AG09319 (cell line): Measurements from ENCODE around the gene CFAP221.

Experiments used
- DNase-seq: peaks from one replicate; pipeline ENCODE4 v3.0.0-alpha.2; 2010; ENCODE audit warnings: low read depth; ENCODE audit errors: extremely low read depth
- TF ChIP-seq, protein P1 (sequence below): IDR thresholded peaks from 2 replicates; pipeline ENCODE4 v1.5.1; 2011; ENCODE audit warnings: low read depth, mild to moderate bottlenecking, inconsistent platforms, low read length, moderate library complexity

CFAP221 gene

DNA sequence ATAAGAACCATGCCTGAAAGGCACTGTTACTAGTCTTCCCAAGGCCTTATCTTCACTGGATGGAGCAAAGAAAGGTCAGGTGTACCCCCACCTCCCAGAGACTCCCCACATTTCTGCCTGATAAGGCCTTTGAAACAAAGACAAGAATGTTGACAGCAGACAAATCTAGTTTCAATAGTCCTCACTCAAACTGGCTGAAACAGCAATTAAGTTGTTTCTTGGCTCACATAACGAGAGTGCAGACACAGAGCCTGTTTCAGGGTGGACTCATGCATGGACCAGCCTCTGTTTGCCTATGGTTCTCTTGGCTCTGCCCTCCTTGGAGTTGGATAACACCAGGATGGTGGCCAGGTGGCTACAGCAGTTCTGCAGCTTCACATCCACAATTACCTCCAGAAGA lies 7.5 kb upstream of the CFAP221 start:
- DNase-seq, result no peak
- TF ChIP-seq, protein P1, sequence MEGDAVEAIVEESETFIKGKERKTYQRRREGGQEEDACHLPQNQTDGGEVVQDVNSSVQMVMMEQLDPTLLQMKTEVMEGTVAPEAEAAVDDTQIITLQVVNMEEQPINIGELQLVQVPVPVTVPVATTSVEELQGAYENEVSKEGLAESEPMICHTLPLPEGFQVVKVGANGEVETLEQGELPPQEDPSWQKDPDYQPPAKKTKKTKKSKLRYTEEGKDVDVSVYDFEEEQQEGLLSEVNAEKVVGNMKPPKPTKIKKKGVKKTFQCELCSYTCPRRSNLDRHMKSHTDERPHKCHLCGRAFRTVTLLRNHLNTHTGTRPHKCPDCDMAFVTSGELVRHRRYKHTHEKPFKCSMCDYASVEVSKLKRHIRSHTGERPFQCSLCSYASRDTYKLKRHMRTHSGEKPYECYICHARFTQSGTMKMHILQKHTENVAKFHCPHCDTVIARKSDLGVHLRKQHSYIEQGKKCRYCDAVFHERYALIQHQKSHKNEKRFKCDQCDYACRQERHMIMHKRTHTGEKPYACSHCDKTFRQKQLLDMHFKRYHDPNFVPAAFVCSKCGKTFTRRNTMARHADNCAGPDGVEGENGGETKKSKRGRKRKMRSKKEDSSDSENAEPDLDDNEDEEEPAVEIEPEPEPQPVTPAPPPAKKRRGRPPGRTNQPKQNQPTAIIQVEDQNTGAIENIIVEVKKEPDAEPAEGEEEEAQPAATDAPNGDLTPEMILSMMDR, result no peak

DNA sequence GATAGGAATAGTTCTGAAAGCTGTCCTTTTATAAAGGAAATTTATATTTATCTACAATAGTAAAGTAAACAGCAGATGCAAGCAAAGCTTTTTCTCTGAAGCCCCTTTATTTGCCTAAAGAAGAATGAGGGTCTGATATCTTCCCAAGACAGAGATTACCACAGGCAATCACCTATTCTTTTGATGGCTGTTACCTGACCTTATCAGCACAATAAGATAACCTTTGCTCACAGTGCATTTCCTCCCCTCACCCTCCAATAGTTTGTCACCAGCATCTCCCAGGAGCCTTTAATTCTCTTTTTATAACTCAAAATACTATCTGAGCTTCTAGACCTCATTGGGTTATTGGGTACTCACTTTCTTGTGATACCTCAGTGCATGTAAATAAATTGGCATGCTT lies 6.5 kb upstream of the CFAP221 start:
- TF ChIP-seq, protein P1, result no peak
- DNase-seq, result no peak

DNA sequence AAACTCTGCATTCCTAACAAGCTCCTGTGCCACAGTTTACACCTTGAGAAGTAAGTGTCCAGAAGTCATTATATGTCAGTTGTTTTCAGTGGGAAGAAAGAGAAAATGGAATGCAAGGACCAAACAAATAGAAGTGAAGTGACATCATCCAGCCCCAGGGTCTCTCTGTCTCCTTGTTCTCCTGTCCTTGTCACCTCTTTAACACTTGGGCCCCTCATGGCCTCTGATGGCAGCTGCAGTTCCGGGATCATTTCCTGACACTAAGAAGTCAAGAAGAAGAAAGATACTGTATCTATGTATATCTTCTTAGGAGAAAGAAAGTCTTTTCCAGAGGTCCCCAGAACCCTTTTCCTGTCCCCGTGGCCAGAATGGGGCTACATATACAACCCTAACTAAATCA lies 2.8 kb upstream of the CFAP221 start:
- DNase-seq, result no peak
- TF ChIP-seq, protein P1, result no peak

DNA sequence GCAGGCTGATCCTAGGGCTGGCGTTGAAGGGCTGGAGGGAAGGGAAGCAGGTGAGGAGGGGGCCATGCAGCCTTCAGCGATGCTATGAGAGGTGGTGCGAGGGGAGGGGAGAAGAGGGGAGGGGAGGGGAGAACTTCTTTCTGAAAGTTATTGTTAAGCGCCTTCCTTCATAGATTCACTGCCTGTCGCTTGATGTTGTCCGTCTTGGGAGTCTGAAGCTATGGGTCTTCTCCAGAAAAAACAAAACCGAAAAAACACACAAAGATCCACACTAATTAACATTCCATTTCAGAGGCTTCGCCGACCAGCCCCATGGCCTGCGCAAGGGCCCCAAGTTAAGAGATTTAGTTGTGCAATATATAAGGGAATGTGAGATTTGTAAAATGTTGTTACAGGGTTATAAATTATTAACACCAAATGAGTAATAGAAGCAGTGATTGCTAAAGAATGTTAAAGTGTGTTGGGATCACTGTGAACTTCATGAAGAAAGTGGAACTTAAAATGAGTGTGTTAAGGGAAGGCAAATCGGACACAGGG lies 758 bp downstream of the CFAP221 start:
- TF ChIP-seq, protein P1, result no peak
- no peak for DNase-seq

DNA sequence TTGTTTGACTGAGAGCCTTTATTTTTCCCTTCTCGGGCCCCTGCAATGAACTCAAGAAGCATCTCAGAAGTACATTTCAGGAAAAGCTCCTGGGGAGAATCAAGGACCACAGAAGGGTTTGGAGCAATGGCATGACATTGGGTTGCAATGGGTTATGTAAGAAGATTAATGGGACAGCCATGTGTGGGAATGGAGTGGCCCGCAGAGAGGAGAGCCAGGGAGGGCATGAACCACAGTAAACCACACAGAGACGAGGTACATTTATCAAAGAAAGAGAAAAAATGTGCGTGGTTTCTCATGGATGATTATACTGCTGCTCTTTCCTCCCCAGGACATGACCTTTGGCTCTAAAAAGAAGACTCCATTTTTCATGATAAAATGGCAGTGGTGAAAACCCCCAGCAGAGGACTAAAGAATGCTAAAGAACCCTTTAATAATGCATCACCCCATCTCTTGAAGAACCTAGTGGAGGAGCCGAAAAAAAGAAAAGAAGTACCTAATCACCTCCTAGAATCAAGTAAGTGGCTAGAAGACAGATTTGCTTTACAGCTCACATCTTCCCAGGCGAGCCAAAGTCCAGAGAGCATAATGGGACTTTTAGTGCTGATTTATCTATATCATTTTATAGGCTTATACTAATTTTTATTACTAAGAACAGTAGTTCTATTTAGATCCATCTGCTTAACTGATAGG lies 1.7 kb downstream of the CFAP221 start:
- DNase-seq, result no peak
- TF ChIP-seq, protein P1, result no peak

DNA sequence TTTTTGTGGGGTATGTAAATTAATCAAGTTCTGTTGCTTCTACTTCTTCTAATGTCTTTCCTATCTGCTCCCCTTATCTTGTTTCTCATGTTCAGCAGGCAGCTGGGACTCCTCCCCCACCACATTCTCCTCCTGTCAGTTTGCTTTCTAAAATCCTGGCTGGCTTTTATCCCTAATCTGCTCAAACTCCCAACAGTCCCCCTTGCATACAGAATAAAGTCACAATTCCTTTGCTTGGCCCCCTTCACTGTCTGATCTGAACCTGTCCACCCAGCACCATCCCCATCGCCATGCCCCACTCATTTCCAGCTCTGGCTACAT lies 2.2 kb downstream of the CFAP221 start:
- no peak for DNase-seq
- TF ChIP-seq, protein P1, result no peak

DNA sequence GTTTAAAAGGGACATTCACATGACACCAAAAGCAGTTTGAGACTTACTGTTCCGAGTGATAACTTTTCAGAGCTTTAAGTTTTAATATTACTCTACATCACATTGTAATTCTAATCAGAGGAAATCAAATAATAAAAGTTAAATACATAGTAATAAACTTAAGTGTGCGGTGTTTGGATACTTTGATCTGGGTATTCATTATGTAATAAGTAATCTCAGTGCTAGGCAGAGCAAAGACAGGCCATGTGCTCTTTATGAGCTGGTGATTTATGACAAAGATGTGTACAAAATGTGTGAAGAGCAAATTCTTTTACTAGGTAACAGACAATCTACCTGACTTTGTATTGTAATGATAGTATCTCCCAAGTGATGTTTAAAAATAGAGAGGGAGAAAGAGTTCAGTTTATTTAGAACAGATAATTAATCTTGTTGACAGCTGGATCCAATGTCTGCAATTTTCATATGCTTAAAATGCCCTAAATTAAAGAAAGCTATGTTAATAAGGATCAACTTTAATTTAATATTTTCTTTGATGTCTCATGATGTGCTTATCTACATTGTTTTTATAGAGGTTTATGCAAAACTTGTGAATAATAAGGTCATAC lies 4.4 kb downstream of the CFAP221 start:
- DNase-seq, result no peak
- TF ChIP-seq, protein P1, result no peak
